Astrocyte of the spinal cord (primary cell): ENCODE measurements around the gene CNKSR2.

Source experiments
- DNase-seq: peaks from one replicate; pipeline ENCODE4 v3.0.0; 2011; ENCODE audit warnings: low read depth, low spot score
- H3K4me3 ChIP-seq: 2 replicates; pipeline ENCODE4 v1.5.1; 2011; ENCODE audit warnings: low read depth, mild to moderate bottlenecking, low read length, moderate library complexity
- in situ Hi-C: cut with HindIII; loops from 2 replicates; pipeline ENCODE4 v1.10.0; 2017; ENCODE audit warnings: low sequenced_read_pairs
- TF ChIP-seq, protein P1 (sequence below): IDR thresholded peaks from 2 replicates; pipeline ENCODE4 v1.5.1; 2012; ENCODE audit warnings: low read depth, mild to moderate bottlenecking, low read length, inconsistent platforms

CNKSR2 gene

DNA sequence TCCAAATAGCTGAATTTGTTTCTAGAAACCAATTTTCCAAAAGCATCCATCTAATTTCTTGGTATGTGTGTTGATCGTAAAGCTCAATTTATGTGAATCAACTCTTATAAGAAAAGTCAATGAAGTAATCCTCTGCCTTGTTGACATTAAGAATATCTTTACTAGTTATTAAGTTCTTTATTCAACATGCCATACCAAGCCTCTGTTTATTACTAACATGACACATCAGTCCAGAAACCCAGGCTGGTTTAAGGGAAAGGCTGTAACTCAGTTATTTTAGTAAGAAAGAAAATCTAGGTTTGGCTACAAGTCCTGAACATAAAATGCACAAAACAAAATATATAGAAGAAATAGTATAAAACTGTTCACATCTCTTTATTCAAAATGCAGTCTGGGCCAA, 235.9 kb downstream of the CNKSR2 start:
- TF ChIP-seq, protein P1, sequence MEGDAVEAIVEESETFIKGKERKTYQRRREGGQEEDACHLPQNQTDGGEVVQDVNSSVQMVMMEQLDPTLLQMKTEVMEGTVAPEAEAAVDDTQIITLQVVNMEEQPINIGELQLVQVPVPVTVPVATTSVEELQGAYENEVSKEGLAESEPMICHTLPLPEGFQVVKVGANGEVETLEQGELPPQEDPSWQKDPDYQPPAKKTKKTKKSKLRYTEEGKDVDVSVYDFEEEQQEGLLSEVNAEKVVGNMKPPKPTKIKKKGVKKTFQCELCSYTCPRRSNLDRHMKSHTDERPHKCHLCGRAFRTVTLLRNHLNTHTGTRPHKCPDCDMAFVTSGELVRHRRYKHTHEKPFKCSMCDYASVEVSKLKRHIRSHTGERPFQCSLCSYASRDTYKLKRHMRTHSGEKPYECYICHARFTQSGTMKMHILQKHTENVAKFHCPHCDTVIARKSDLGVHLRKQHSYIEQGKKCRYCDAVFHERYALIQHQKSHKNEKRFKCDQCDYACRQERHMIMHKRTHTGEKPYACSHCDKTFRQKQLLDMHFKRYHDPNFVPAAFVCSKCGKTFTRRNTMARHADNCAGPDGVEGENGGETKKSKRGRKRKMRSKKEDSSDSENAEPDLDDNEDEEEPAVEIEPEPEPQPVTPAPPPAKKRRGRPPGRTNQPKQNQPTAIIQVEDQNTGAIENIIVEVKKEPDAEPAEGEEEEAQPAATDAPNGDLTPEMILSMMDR = no peak
- no peak overlapping the region for H3K4me3 ChIP-seq
- DNase-seq = no peak
- in situ Hi-C loops = no loop called here

DNA sequence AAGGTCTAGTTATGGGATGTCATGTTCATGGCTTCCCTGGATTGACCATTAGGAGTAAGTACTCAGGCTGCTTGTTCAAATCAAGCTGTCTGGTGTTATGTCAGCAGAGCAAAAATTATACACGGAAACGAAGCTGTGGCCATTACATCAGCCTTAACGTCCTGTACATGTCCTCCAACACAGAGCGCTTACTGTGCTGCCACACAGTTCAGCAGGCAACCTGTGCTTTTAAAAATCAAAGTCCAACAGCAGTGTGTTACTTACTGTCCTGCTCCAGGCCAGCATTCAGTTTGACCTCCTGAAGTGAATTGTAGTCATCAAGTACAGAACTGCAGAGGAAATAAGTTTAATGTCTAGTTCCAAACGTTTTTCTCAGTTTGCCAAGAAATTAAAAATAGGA, 237.9 kb downstream of the CNKSR2 start:
- TF ChIP-seq, protein P1 = no peak
- no peak for DNase-seq
- H3K4me3 ChIP-seq = no peak overlapping the region
- in situ Hi-C loops = no loop called here

DNA sequence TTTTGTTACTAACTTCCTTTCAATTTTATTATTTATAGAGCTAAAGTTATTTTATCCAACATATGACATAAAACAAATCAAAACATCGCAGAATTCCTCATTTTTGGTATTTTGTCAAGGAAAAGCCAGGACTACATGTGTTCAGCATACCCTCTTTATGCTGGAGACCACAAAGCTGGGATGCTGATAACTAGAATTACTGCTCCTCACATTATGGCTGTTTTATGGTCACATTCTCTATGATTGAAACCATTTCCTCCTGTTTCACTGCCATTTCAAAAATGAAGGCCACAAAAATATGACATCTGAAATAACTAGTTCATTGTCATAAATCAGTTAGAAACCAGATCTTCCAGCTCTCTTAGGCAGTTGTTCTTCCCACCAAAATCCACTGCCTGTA, 242.2 kb downstream of the CNKSR2 start:
- TF ChIP-seq, protein P1 = no peak
- no peak overlapping the region for H3K4me3 ChIP-seq
- DNase-seq = no peak
- in situ Hi-C loops = no loop called here

DNA sequence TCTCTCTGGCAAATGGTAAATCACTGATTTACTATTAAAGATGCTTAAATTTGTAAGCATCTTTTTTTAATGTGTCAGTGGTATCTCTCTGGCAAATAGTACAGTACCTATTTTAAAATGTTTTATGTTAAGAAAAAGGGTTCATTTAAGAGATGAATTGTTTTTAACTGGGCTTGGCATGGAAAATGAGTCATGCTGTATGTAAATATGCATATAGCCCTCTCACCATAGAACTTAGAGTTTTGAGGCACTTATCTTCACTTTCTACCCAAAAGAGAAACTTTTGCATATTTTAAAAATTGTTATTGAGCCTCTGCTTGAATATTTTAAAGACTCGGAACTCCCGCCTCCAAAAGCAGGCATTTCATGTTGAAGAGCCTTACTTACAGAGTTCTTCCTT, 246.0 kb downstream of the CNKSR2 start:
- no peak overlapping the region for H3K4me3 ChIP-seq
- TF ChIP-seq, protein P1 = no peak
- in situ Hi-C loops = no loop called here
- DNase-seq = no peak

DNA sequence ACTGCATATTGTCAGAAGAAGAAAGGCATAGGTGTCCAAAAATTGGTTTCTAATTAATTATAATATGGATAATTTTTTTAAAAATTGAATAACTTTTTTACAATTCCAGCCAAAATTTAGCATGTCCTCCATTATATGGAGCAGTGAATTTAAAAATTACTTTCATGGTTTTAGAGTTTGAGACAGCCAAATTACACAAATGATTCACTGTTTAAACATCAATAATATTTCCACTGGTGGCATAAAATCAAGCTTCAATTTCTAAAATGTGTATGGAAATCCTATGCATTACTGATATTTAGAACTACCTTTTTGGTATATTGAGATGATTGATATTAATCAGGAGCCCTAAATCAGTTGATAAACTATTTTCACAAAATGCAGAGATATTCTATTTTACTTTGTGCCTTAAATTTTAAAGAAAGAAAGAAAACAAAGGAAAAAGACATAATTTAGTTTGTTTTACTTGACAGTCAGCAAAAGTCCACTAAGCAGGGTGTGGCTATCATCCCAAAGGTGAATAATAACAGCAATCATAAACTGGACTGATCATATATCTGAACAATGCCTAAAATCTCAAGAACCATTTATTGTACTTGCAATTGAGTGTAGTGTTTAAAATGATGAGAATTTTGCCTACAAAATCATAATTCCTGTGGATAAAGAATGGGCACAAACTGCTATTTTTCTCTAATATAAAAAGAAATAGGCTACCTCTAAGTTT, 249.7 kb downstream of the CNKSR2 start:
- DNase-seq = no peak
- no peak overlapping the region for H3K4me3 ChIP-seq
- TF ChIP-seq, protein P1 = no peak
- in situ Hi-C loops = no loop called here

DNA sequence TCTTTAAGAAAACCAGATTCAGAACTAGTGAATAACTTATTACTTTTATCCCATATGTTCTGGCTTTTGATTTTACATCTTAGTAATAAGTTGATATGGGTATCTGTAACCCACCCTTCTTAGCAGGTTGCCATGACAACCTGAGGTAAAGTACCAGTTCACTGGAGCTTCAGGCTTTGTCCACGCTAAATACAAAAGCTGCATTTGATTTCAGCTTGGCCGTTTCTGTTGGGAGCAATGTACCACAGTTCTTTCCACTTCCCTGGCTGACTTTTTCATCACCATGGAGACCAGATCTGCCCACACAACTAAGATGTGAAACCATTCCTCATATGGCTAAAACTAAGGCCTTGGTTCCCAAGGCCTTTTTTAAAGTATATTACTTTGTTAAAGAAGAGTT, 257.8 kb downstream of the CNKSR2 start:
- no peak overlapping the region for H3K4me3 ChIP-seq
- peak; percentile 15 for DNase-seq
- in situ Hi-C loops = no loop called here
- TF ChIP-seq, protein P1 = no peak

DNA sequence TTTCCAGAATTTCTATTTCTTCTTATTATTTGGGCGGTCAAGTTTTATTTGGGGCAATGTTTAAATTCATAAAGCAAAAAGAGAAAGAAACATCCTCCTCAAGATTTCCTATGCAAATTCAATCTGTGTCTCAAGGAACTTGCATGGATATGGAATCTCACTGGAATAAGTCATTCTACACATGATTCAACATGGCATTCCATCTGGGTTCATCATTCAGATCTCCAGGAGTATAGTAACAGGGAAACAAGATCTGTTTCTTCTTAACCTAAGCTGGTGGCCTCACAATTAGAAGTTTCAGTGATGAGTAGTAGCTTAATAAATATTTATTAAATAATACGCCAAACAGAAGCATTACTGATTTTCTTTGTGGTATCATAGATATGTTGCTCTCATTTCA, 264.1 kb downstream of the CNKSR2 start:
- TF ChIP-seq, protein P1 = no peak
- no peak overlapping the region for H3K4me3 ChIP-seq
- DNase-seq = peak; percentile 37
- in situ Hi-C loops = no loop called here
